HG02642 (cell line): ENCODE results near the gene RRM1.

Source experiments
- ATAC-seq: cut with Tn5 transposase; IDR thresholded peaks from one replicate; pipeline ENCODE4 v1.9.1; 2021; ENCODE audit warnings: mild to moderate bottlenecking; ENCODE audit not compliant: unreplicated experiment, poor library complexity

RRM1 gene

DNA sequence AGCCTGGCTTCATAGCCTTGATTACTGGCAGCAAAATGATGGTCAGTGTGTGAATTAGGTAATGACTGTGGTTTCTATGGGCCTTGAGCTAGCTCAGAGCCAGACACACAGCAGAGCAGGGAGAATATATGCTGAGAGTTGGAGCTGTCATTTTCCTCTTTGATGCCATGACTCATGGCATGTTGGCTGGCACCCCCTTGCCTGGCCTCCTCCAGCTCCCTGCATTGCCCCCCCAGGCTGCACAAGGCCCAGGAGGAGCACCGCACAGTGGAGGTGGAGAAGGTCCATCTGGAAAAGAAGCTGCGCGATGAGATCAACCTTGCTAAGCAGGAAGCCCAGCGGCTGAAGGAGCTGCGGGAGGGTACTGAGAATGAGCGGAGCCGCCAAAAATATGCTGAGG lies 20.3 kb upstream of the RRM1 start:
- no peak for ATAC-seq

DNA sequence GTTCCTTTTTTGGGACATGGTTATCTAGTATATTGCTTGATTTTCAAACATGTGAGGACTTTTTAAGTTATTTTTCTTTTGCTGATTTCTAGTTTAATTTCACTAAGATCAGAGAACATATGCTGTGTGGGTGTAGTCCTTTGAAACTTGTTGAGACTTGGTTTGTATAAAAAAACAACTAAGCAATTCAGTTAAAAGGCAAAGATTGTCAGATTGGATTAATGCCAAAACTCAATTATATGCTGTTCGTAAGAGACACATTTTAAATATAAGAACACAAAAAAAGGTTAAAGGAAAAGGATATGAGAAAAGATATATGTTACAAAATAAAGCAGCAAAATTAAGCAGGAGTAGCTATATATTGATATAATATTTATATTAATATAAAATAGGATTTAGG lies 17.8 kb upstream of the RRM1 start:
- no peak for ATAC-seq

DNA sequence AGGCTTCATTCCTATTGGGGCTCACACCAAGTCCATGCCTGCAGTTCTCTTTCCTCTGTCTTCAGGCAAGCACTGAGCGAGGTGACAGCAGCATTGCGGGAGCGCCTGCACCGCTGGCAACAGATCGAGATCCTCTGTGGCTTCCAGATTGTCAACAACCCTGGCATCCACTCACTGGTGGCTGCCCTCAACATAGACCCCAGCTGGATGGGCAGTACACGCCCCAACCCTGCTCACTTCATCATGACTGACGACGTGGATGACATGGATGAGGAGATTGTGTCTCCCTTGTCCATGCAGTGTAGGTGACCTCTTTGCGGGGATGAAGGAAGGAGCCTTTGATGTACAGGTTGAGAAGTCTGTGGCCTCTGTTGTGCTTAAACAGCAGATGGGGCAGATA lies 11.4 kb upstream of the RRM1 start:
- no peak for ATAC-seq

DNA sequence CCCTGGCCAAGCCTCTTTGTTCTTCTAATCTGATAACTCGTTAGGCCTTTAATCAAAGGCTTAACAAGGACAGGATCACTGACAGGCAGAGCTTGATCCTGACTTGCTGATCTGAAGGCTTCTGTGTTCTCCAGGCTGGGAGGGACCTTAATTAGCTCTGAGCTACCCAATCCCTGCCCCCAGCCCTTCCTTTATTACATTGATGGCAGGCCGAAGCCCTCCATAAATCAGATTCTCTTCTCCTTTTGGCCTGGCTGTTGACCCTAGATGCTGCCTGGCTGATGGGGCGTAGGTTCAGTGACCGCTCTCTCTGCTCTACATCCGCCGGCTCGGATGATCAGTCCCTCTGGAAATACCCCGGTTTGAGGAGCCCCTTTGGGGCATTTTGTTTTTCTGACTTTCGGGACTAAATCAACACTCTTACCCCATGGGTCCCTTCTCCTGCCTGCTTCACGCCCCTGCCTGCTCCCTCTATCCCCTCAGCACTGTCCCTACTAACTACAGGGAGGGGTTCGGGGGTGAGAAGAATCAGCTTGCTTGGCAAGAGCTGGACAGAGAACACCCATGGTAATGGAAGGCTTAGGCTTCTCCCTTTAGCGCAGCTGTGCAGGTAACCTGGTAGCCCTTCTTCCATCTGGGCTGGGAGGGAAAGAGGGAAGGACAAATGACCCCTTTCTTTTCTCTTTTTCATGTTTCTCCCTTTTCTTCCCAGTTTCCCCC lies 10.0 kb upstream of the RRM1 start:
- ATAC-seq, result no peak

DNA sequence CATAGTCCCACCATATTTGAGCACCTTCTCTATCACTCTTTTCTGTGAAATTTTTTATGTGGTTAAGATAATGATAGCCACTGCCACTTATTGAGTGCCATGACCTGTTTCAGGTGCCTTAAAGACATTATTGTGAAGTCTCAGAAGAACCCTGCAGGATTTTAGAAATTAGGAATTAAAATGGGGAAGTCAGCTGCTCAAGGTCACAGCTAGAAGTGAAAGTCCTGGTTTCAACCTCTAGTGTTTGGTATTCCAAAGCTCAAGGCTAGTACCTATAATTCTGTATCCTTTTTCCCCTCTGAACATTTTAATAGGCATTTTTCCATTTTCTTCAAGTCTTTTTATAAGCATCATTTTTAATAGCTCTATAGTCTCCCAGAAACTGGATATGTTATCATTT lies 9.0 kb upstream of the RRM1 start:
- ATAC-seq, result no peak

DNA sequence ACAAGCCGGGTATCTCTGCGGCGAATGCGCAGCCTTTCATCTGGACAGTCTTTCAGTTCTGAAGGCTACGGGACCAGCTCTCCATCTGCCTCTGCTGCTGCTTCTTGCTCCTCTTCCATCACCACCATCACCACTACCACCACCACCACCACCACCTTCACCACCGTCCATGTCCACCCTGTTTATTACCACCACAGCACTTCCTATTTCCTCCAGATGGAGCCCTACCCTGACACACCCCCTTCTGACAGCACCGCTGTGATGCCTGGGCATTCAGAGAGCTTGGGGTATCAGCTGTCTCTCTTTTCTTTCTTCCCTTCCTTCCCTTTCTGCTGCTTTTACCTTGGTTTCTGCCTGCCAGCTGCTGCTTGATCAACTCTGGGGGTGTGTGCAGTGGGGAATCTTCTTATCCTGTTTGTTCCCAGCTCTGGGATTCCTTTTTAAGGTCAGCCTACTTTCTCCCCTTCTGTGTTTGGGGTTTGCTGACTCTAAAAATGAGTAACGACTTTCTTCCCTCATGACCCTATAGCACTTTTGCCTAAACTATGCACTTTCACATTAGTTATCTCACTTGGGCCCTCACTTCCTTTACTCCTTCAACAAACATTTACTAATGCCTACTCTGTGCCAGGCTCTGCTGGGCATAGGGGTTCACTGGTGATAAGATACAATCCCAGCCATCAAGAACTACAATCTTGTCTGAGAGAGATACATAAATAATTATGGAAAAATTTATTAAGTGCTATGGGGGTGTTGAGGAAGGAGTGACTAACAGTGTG lies 7.8 kb upstream of the RRM1 start:
- no peak for ATAC-seq

DNA sequence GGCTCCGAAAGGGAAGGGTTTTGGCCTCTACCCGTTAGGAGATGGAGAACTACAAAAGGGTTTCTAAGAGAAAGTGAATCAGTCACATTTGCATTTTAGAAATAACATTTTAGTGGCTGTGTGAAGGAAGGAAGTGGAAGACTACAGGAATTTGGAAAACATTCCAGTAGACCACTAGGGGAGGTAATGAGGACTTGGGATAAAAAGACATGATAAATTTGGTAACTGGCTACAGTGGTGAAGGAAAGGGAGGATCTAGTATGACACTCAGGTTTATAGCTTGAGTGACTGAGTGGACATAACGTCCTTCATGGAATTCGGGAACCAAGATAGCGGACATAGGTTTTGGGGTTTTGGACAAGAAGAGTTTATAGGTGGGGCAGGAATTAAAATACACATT lies 7.0 kb upstream of the RRM1 start:
- no peak for ATAC-seq

DNA sequence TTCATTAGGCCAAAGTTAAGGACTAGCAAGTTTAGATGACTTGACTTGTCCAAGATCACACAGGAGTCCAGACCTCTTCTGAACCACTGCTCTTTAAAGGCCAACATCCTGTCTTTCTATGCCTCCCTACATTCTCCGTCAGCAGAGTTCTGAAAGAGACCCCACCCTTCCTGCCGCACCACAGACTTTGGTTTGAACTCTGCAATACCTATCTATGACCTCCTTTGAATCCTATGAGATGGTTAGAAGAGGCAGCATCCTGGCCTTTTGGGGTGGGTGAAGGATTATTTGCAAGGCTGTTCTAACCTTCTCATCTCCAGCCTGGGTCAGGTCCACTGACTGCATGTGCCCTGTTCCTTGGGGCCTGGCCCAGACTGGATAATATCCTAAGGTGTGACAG lies 4.3 kb upstream of the RRM1 start:
- no peak for ATAC-seq

DNA sequence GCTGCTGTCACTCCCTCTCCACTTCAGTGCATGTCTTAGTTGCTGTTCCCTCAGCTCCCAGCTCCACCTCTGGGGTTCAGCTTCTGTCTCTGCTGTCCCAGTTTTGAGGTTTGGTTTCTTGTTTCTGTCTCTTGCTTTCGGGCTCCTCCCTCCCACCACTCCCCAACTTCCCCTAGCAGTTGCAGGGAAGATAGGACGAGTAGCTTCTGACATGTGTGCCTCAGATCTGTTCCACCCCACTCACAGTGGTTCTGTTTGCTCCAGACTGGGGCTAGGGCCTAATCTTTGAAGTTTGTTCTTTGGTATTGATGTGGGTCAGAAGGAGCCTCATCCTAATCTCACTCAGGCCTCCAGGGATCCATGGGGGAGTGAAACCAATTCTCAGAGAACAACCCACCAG lies 2.6 kb upstream of the RRM1 start:
- no peak for ATAC-seq

DNA sequence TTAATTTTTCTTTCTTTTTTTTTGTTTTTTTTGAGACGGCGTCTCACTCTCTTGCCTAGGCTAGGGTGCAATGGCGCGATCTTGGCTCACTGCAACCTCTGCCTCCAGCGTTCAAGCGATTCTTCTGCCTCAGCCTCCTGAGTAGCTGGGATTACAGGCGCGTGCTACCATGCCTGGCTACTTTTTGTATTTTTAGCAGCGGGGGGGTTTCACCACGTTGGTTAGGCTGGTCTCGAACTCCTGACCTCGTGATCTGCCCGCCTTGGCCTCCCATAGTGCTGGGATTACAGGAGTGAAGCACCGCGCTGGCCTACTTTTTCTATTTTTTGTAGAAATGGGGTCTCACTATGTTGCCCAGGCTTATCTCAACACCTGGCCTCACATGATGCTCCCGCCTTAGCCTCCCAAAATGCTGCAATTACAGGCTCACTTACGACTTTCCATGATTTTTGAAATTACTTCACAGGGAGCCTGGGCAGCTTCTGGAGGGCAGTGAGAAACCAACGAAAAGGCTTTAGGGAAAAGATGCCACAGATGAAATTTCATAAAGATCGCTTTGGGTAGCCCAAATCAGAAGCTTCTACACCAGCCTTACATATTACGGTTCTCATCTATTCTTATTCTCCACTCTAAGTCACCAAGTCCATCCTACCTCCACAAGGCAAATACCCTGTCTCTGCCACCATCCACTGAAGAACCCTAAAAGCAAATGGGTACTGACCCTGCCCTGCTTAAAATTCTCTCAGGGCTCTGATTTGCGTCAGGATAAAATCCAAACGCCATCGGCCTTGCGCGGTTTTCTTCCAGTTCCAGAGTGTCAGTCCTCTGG lies 866 bp upstream of the RRM1 start:
- no peak for ATAC-seq

DNA sequence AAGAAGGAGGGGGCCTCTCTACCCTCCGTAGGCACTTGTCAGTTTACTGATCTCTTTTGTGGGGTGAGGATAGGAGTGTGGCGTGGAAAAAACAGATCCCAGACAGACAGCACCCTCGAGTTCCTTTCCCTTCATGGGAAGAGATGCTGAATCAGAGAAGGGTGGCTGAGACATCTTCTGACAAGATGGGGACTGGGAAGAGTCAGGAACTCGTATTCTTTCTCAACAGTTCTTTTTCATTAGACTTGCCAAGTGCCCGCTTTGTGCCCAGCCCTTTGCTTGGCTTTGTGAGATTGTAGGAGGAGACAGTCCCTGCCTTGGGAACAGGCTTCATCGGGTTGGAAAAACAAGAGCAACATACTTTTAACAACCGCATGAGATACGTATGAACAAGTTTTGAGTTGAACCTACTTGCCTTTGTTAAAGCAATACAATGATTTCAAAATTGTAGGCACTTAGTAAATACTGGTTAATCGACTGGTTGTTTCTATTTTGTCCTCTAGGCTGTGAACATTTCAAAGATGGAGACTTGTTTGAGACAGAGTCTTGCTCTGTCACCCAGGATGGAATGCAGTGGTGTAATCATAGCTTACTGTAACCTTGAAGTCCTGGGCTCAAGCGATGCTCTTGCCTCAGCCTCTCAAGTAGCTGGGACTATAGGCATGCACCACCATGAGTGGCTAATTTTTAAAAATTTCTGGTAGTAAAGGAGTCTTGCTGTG lies 1.1 kb downstream of the RRM1 start:
- ATAC-seq, result no peak

DNA sequence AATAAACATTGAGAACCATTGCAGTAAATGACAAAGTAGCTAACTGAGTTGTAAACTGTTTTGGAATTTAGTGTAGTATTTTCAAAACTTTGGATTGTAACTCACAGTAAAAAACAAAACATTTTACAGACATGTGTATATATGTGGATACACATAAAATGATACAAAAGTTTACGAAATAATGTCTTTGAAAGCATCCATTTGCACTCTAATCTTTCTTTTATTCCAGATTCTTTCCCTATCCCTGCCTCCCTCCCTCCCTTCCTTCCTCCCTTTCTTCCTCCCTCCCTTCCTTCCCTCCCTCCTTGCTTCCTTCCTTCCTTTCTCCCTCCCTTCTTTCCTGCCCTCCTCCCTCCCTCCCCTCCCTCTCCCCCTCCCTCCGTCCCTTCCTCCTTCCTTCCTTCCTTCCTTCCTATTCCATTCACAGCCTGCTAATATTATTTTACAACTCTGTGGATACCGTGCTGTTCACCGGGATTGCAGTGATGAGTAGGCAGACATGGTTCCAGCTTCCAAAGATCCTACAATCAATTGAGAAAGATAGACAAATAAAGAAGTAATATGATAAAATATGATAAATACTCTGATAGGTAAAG lies 3.5 kb downstream of the RRM1 start:
- no peak for ATAC-seq

DNA sequence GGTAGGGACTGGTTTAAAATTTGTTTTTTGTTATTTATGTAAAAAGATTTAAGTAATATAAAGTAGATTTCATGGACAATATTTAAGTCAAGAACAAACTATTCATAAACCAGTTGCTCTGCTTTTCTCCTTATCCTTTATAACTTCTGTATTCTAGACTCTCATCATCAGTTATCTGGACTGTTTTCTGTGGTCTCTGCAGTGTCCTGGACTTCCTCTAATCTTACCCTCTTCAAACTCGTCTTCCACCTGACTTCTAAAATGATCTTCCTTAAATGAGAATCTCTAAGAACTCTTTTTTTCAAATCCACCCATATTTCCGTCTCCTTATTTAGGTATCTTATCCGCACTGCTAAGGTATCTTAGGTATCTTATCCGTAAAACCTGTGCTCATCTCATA lies 8.1 kb downstream of the RRM1 start:
- ATAC-seq, result no peak

DNA sequence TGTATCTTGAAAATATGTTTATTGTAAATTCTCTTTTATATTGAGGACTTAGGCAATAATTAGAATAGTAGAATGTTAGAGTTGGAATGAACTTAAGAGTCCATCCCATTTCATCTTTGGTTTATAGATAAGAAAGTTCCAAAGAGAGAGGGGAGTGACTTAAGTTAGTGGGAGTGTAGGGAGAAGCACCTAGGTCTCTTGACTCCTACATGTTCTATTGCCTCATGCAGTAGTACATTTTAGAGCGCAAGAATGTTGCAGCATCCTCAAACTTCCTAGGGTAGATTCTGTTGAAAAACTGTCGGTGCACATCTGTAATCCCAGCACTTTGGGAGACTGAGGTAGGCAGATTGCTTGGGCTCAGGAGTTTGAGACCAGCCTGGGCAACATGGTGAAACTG lies 8.7 kb downstream of the RRM1 start:
- ATAC-seq, result no peak

DNA sequence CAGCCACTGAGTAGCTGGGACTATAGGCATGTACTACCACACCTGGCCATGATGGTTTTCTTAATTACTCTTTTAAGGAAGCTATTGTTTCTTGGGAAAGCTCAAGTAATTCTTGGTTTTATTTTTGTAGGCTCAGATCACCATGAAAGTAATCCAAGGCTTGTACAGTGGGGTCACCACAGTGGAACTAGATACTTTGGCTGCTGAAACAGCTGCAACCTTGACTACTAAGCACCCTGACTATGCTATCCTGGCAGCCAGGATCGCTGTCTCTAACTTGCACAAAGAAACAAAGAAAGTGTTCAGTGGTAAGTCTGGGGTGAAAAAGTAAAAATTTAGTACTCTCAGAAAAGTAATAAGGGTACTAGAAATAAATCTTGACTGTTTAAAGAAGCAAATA lies 11.3 kb downstream of the RRM1 start:
- no peak for ATAC-seq

DNA sequence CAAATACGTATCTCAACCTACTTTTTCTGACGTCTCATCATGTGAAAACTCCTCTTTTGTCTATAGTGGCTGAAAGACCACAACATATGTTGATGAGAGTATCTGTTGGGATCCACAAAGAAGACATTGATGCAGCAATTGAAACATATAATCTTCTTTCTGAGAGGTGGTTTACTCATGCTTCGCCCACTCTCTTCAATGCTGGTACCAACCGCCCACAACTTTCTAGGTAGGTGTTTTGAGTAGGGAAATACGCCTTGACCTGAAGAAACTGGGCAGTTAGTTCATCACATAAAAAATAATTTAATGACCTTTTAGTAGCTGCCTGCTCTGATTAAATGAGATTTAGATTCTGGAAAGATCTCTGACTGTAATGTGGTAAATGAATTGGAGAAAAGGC lies 17.2 kb downstream of the RRM1 start:
- no peak for ATAC-seq

DNA sequence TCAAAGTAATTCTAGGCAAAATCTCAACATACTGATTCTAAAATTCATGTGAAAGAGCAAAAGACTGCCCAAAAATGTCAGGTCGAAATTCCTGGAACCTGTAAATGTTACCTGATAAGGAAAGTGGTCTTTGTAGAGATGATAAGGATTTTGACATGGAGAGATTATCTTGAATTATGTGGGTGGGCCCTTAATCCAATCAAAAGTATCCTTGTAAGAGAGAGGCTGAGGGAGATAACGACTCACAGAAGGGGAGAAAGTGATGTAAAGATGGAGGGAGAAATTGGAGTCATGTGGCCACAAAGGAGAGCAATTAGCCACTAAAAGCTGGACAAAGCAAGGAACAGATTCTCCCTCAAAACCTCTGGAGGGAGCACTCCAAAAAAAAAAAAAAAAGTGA lies 20.5 kb downstream of the RRM1 start:
- no peak for ATAC-seq

DNA sequence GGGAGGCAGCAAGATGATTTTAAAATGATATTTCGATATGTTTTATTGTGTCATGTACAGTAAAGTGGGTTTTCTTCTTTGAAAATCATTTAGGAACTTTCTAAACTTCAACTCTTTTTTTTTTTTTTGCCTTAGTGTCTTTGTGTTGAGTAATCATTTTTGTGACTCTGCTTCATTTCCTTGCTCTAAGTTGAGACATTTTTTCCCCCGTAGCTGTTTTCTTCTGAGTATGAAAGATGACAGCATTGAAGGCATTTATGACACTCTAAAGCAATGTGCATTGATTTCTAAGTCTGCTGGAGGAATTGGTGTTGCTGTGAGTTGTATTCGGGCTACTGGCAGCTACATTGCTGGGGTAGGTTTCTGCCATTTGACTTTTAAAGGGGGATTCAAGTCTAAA lies 23.5 kb downstream of the RRM1 start:
- ATAC-seq, result no peak

DNA sequence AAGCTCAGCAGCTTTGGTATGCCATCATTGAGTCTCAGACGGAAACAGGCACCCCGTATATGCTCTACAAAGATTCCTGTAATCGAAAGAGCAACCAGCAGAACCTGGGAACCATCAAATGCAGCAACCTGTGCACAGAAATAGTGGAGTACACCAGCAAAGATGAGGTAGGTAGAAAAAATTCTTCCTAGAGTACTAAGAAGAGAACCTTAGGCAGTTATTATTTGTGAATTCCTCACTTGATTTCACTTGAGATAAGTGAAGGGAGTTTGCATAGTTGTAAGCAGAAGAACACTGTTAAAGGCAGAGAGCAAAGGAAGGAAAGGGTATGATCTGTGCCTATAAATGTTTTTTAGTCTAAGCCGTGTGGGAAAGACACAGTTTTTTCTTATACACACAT lies 28.6 kb downstream of the RRM1 start:
- ATAC-seq, result no peak

DNA sequence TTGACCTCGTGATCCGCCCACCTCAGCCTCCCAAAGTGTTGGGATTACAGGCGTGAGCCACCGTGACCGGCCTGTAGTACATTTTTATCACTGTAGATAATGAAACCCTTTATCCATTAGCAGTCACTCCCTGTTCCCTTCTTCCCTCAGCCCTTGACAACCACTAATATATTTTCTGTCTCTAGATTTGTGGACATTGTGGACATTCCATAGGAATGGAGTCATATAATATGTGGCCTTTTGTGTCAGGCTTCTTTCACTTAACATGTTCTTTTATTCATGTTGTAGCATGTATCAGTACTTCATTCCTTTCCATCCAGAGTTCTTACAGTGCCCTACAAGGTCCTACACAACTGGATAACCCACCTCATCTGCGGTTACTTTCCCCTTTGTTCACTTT lies 30.5 kb downstream of the RRM1 start:
- ATAC-seq, result no peak
